ENCODE results near the gene GPR12.

GPR12 gene

GRCh38 chr13:26760832-26761582 lies 421 bp upstream of the GPR12 start:
- TF ChIP-seq CTCF (IDR thresholded peaks at IDR 0.05; ENCODE audit: low read depth, low read length) = no peak
- H3K4me3 ChIP-seq (ENCODE audit: low read depth, low read length) = no peak overlapping the region

- no peak for TF ChIP-seq CTCF (IDR thresholded peaks at IDR 0.05; ENCODE audit: low read depth, low read length)
- H3K4me3 ChIP-seq (ENCODE audit: low read depth, low read length) = no peak overlapping the region
Observed at GRCh38 chr13:26759249-26759906, 1.2 kb downstream of the GPR12 start.

DNA sequence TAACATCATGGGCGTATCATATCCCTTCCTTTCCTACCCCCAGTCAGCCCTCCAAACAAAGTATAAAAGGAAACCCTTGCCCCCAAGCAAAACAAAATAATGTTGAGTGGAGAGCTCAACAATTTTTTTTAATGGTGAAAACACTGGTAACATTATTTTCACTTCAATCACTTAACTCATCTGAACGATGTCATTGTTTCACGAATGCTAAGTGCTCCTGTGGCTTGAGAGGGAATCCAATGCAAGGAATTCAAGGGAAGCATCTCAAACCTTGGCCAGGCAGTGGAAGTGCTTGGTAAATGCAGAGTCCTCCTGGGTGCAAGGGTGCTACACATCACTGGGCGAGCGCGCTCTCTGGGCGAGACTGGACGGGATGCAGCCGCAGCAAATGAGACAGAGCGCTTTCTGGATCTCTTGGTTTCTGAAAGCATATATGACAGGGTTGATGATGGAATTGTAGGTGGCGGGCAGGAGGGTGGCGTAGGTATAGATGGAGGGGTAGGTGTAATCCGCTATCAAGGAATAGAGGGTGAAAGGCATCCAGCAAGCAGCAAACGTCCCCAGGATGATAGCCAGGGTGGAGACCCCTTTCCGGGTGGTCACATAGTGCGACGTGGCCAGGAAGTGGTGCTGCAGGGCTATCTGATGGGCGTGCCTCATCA lies 2.0 kb downstream of the GPR12 start:
- no peak overlapping the region for H3K4me3 ChIP-seq (ENCODE audit: low read depth, low read length)
- TF ChIP-seq CTCF (IDR thresholded peaks at IDR 0.05; ENCODE audit: low read depth, low read length) = no peak

DNA sequence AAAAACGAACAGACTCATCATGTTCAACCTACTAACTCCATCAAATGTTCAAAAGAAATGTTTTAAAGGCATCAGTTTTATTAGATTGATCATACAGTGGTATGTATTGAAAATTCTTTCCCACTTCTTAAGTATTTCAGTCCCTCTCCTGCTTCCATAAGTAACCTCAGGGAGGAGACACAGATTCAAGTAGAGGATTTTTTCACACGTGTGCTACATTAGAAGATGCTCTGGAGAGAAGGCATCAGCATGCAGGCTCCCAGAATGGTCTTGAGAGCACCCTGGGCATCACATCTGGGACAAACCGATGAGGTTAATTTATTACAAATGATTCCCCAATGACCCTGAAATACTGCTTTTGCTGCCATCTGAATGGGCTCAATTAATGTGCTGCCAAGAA lies 3.6 kb downstream of the GPR12 start:
- TF ChIP-seq CTCF (IDR thresholded peaks at IDR 0.05; ENCODE audit: low read depth, low read length) = no peak
- H3K4me3 ChIP-seq (ENCODE audit: low read depth, low read length) = no peak overlapping the region

DNA sequence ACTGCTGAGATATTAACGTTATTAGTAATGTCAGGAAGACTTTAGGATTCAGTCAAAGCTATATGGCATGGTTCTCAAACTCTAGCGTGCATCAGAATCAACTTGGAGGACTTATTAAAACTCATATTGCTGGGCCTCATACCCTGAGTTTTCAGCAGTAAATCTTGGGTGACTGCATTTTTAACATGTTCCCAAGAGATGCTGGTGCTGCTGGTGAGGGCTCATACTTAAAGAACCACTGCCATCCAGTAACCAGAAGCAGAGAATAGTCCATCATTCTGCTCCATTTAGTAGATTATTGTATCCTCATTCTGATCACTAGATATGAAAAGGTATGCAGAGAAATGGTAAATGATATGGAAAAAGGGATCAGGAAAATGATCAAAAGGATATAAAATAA lies 7.9 kb downstream of the GPR12 start:
- TF ChIP-seq CTCF (IDR thresholded peaks at IDR 0.05; ENCODE audit: low read depth, low read length) = no peak
- H3K4me3 ChIP-seq (ENCODE audit: low read depth, low read length) = no peak overlapping the region

GRCh38 chr13:26749905-26750304 lies 10.7 kb downstream of the GPR12 start:
- H3K4me3 ChIP-seq (ENCODE audit: low read depth, low read length) = no peak overlapping the region
- no peak for TF ChIP-seq CTCF (IDR thresholded peaks at IDR 0.05; ENCODE audit: low read depth, low read length)

GRCh38 chr13:26749285-26749684 lies 11.3 kb downstream of the GPR12 start:
- no peak for TF ChIP-seq CTCF (IDR thresholded peaks at IDR 0.05; ENCODE audit: low read depth, low read length)
- H3K4me3 ChIP-seq (ENCODE audit: low read depth, low read length) = no peak overlapping the region

Data from WI38 (cell line).